ENCODE data around the gene RGS10.

RGS10 gene

DNA sequence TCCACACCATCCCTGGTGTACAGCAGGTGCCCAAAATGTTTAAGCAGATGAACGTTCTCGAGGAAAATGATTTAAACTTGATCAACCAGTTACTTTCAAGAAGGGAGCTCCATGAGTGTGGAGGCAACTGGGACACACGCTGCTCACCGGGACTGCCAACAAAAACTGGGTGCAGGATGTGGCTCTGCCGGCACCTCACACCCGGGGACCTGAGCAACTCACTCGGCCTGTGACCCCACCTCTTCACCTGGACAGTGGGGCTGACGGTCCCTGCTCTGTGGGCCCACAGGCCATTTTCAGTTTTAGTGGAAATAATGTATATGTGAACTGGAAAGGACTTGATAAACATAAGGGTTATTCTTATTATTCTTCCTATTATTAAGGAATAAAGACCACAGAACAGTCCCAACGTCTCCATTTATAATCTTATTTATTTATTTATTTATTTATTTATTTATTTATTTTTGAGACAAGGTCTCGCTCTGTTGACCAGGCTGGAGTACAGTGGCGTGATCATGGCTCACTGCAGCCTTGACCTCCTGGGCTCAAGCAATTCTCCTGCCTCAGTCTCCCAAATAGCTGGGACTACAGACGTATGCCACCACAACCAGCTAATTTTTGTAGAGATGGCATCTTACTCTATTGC lies 60.6 kb downstream of the RGS10 start:
- intact Hi-C loops (cut with DNase I; ENCODE audit: low total_unique reads), result no loop called here
- no peaks in the 10 kb centered on the region for H3K9me3 ChIP-seq
- DNase-seq, result no peak
- peaks cover 0 to 8% (median 0%) of the 10 kb centered on the region in 4 donors for H3K4me1 ChIP-seq
- H3K27ac ChIP-seq, result no peak overlapping the region
- H3K36me3 ChIP-seq, result no peaks in the 10 kb centered on the region
- no peaks in the 10 kb centered on the region for H3K27me3 ChIP-seq
- H3K4me3 ChIP-seq, result no peak overlapping the region
- TF ChIP-seq, protein P1, sequence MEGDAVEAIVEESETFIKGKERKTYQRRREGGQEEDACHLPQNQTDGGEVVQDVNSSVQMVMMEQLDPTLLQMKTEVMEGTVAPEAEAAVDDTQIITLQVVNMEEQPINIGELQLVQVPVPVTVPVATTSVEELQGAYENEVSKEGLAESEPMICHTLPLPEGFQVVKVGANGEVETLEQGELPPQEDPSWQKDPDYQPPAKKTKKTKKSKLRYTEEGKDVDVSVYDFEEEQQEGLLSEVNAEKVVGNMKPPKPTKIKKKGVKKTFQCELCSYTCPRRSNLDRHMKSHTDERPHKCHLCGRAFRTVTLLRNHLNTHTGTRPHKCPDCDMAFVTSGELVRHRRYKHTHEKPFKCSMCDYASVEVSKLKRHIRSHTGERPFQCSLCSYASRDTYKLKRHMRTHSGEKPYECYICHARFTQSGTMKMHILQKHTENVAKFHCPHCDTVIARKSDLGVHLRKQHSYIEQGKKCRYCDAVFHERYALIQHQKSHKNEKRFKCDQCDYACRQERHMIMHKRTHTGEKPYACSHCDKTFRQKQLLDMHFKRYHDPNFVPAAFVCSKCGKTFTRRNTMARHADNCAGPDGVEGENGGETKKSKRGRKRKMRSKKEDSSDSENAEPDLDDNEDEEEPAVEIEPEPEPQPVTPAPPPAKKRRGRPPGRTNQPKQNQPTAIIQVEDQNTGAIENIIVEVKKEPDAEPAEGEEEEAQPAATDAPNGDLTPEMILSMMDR (IDR thresholded peaks at IDR 0.05), result no peak

DNA sequence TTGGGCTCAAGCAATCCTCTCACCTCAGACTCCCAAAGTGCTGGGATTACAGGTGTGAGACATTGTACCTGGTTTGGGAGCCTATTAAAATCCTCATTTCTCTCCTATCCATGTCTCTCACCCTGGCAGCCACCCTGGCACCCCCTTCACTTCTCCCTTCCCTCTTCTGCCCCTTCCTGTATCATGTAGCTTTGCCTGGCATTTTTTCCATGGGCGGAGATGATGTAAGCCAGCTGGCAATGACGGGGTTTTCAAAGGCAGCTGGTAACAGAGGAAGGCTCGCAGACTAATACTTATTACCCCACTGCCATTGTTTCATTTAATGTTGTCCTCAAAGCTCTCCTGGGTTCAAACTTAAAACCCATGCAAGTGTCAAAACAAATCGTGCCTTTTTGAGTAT lies 61.9 kb downstream of the RGS10 start:
- H3K4me1 ChIP-seq, result peaks cover 0 to 8% (median 0%) of the 10 kb centered on the region in 4 donors
- intact Hi-C loops (cut with DNase I; ENCODE audit: low total_unique reads), result no loop called here
- H3K4me3 ChIP-seq, result no peak overlapping the region
- H3K9me3 ChIP-seq, result no peaks in the 10 kb centered on the region
- no peaks in the 10 kb centered on the region for H3K36me3 ChIP-seq
- TF ChIP-seq, protein P1 (IDR thresholded peaks at IDR 0.05), result no peak
- H3K27me3 ChIP-seq, result no peaks in the 10 kb centered on the region
- no peak for DNase-seq
- H3K27ac ChIP-seq, result no peak overlapping the region

DNA sequence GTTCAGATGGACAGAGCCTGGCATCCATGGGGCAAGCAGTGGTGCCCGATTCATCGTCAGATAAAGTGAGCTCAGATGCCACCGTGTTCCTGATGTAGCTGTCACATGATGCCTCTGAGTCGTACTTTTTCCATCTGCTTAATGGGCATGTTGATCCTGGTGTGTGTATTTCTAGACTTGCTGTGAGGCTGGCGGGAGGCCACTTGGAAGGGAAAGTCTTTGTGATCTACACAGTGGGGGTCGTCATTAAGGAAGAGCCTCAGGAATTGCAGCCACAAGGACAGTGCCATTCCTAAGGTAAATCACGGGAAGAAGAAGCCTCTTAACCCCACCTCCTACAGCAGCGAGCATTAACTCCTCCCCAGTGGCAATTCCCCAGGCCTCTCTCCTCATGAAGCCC lies 63.0 kb downstream of the RGS10 start:
- H3K27ac ChIP-seq, result no peak overlapping the region
- intact Hi-C loops (cut with DNase I; ENCODE audit: low total_unique reads), result no loop called here
- no peaks in the 10 kb centered on the region for H3K27me3 ChIP-seq
- H3K4me3 ChIP-seq, result peak overlapping the region in 1 of 2 donors; percentile 3
- no peaks in the 10 kb centered on the region for H3K36me3 ChIP-seq
- H3K9me3 ChIP-seq, result no peaks in the 10 kb centered on the region
- TF ChIP-seq, protein P1 (IDR thresholded peaks at IDR 0.05), result no peak
- DNase-seq, result no peak
- H3K4me1 ChIP-seq, result peaks cover 0 to 8% (median 0%) of the 10 kb centered on the region in 4 donors

DNA sequence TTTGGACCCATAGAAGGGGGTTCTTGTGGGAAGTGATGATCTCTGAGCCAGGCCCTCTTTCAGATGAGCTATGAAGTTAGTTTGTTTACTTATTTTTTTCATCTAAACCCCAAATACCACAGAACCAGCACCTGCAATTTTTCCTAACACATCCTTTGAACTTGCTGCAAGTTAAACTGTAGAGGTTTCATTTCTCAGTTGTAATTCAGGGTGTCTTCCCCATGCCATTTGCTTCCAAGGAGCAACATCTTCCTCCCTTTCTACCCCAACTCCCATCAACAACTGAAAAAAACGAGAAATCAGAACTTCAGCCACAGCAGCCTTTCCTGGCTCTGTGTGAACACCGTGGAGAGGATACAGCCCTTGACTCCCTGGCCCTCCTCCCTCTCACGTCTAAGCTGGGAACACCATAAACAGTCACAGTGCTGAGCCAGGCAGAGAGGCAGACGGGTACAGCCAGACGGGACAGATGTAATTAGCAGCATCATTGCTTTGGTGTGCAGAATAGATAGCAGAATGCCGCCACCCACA lies 63.6 kb downstream of the RGS10 start:
- no peaks in the 10 kb centered on the region for H3K9me3 ChIP-seq
- no peak overlapping the region for H3K27ac ChIP-seq
- H3K4me3 ChIP-seq, result peak overlapping the region in 1 of 2 donors; percentile 3
- intact Hi-C loops (cut with DNase I; ENCODE audit: low total_unique reads), result no loop called here
- TF ChIP-seq, protein P1 (IDR thresholded peaks at IDR 0.05), result no peak
- no peaks in the 10 kb centered on the region for H3K27me3 ChIP-seq
- no peak for DNase-seq
- H3K4me1 ChIP-seq, result peaks cover 0 to 7% (median 0%) of the 10 kb centered on the region in 4 donors
- no peaks in the 10 kb centered on the region for H3K36me3 ChIP-seq

DNA sequence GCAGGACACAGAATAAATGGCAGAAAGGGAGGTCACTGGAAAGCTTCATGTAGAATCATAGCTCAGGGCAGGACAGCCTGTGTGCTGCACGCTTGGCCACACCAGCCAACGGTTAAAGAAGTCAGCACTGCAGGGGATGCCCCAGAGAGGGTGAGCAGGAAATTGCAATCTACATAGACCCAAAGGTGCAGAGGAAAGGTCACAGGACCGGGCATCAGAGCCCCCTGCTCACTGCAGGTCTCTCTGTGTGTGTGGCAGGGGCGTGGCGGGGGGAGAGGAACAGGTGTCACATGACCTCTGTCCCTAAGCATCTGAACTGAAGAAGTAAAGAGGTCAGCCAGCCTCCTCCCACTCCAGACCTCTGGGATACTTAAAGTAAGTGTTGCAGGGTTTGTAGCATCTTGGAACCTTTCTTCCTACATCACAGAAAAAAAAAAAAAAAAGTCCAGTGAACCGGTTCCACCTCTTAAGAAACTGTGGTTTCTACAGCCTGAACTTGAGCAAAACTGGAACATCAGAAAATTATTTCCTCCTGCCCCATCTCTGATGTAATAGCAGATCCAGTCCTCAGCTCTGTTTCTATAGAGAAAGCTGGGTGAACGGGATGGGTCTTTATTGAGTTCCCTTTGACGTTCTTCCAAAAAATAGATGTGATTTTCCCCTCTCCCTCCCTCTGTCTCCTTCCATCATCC lies 64.3 kb downstream of the RGS10 start:
- TF ChIP-seq, protein P1 (IDR thresholded peaks at IDR 0.05), result no peak
- H3K27me3 ChIP-seq, result no peaks in the 10 kb centered on the region
- H3K36me3 ChIP-seq, result no peaks in the 10 kb centered on the region
- intact Hi-C loops (cut with DNase I; ENCODE audit: low total_unique reads), result no loop called here
- DNase-seq, result no peak
- no peak overlapping the region for H3K27ac ChIP-seq
- H3K4me1 ChIP-seq, result peaks cover 0 to under 1% (median 0%) of the 10 kb centered on the region in 4 donors
- H3K4me3 ChIP-seq, result no peak overlapping the region
- H3K9me3 ChIP-seq, result no peaks in the 10 kb centered on the region

Measured in tibial artery (tissue), 4 donors.